ENCODE results near the gene MYH9.
"Not testable (repeated sequence)": the region's sequence is repeated elsewhere in the genome, so short reads cannot be mapped to it uniquely, and the experiment has no call there.

The MYH9 gene

DNA sequence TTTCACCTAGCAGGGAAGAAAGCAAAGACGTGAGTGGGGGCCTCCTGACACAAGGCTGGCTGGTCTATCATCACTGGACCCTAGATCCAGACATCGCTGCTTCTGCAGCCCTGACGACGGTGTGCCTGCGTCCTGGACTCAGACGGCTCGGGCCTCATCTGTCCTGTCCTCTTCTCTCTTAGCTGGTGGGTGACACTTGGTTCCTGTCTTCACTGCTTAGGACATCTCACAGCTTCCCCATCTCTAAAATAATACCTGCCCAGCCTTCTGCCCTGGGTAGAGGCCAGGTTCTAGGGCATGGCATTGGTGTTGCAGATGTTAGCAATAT, 93.5 kb downstream of the MYH9 start:
- H3K4me3 ChIP-seq (ENCODE audit: low read length) = no peak overlapping the region
- no peak for TF ChIP-seq CTCF (conservative IDR thresholded peaks at IDR 0.05; ENCODE audit: low read length)
- DNase-seq (ENCODE audit: low read depth) = no peak

DNA sequence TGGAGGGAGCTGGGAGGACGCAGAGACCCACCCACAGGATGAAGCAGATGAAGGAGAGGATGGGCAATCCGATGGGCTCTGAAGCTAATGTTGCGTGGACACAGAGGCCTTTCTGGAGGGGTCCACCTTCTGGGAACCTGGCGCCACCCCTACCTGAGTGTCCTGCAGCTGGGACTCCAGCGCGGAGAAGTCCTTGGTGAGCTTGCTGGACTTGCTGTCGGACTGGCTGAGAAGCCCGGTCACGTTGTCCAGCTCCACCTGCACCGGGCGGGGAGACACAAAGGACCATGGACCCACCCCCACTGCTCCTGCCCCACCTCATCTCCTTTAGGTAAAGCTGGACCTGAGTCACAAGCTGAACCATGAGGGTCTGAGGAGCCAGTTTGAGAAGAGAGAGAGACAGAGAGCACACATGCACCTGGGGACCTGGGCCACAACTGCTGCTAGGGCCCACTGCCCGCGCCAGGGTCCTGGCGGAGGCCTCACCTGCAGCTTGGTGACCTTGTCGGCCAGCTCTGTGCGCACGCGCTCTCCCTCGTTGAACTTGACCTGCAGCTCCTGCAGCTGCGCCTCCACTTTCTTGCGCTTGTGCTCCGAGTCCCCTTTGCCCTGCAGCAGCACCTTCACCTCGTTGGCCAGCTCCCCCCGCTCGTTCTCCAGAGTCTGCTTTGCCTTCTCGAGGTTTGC, 94.0 kb downstream of the MYH9 start:
- no peak for TF ChIP-seq CTCF (conservative IDR thresholded peaks at IDR 0.05; ENCODE audit: low read length)
- no peak overlapping the region for H3K4me3 ChIP-seq (ENCODE audit: low read length)
- no peak for DNase-seq (ENCODE audit: low read depth)

GRCh38 chr22:36292823-36293530, 94.8 kb downstream of the MYH9 start:
- TF ChIP-seq CTCF (conservative IDR thresholded peaks at IDR 0.05; ENCODE audit: low read length) = no peak
- H3K4me3 ChIP-seq (ENCODE audit: low read length) = no peak overlapping the region
- no peak for DNase-seq (ENCODE audit: low read depth)

- no peak for DNase-seq (ENCODE audit: low read depth)
- H3K4me3 ChIP-seq (ENCODE audit: low read length) = no peak overlapping the region
- TF ChIP-seq CTCF (conservative IDR thresholded peaks at IDR 0.05; ENCODE audit: low read length) = no peak
These were observed 95.7 kb downstream of the MYH9 start for GRCh38 chr22:36291831-36292740.

DNA sequence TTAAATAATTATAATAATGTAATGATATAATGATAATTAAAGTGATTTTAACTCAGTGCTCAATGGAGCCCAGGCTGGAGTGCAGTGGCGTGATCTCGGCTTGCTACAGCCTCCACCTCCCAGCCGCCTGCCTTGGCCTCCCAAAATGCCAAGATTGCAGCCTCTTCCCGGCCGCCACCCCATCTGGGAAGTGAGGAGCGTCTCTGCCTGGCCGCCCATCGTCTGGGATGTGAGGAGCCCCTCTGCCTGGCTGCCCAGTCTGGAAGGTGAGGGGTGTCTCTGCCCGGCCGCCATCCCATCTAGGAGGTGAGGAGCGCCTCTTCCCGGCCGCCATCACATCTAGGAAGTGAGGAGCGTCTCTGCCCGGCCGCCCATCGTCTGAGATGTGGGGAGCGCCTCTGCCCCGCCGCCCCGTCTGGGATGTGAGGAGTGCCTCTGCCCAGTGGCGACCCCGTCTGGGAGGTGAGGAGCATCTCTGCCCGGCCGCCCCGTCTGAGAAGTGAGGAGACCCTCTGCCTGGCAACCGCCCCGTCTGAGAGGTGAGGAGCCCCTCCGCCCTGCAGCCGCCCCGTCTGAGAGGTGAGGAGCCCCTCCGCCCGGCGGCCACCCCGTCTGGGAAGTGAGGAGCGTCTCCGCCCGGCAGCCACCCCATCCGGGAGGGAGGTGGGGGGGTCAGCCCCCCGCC, 97.2 kb downstream of the MYH9 start:
- DNase-seq (ENCODE audit: low read depth); H3K4me3 ChIP-seq (ENCODE audit: low read length): not testable (repeated sequence)

DNA sequence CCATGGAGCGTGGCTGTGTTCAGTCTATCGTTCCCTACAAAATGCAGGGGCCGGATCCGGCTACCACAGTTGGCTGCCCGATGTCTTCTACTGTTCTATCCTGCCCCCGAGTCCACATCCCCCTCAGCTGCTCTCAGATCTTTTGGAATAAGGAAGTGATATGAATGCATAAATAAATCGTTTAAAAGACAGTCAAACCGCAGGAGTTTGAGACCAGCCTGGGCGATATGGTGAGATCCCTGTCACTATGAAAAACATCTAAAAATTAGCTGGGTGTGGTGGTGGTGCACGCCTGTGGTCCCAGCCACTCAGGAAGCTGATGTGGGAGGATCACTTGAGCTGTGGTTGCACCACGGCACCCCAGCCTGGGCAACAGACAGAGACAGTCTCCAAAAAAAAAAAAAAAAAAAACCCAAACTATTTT, 97.8 kb downstream of the MYH9 start:
- DNase-seq (ENCODE audit: low read depth) = not testable (repeated sequence)

DNA sequence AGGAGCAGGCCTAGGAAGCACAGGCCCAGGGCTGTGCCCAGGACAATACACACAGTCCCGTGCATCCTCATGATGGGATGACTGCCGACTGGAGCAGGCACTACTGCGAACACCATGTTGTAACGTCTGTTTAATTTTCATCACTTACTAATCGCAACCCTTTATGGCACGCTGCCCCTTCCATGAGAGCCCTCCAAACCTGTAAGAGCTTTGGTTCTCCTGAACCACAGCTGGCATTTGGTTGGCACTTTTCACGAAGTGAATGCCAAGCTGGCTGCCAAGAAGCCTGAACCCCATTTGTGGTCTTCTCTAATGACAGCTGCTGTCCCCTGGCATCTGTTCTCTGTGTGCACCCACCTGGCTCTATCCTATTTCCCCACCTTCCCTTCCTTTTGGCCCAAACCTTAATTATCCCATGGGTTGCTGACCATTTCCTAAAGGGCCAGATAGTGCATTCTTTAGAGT, 98.3 kb downstream of the MYH9 start:
- H3K4me3 ChIP-seq (ENCODE audit: low read length) = no peak overlapping the region
- no peak for TF ChIP-seq CTCF (conservative IDR thresholded peaks at IDR 0.05; ENCODE audit: low read length)
- no peak for DNase-seq (ENCODE audit: low read depth)

More for the DNA sequence above, 97.8 kb downstream of the MYH9 start:
- not testable (repeated sequence) for H3K4me3 ChIP-seq (ENCODE audit: low read length)

Measured in AG10803 (cell line).